Retina (tissue), 1 donor: ENCODE results near the gene ZFHX3.

Experiments
- DNase-seq: peaks from one replicate; pipeline ENCODE4 v3.0.0-alpha.2; 2016

ZFHX3 gene

DNA sequence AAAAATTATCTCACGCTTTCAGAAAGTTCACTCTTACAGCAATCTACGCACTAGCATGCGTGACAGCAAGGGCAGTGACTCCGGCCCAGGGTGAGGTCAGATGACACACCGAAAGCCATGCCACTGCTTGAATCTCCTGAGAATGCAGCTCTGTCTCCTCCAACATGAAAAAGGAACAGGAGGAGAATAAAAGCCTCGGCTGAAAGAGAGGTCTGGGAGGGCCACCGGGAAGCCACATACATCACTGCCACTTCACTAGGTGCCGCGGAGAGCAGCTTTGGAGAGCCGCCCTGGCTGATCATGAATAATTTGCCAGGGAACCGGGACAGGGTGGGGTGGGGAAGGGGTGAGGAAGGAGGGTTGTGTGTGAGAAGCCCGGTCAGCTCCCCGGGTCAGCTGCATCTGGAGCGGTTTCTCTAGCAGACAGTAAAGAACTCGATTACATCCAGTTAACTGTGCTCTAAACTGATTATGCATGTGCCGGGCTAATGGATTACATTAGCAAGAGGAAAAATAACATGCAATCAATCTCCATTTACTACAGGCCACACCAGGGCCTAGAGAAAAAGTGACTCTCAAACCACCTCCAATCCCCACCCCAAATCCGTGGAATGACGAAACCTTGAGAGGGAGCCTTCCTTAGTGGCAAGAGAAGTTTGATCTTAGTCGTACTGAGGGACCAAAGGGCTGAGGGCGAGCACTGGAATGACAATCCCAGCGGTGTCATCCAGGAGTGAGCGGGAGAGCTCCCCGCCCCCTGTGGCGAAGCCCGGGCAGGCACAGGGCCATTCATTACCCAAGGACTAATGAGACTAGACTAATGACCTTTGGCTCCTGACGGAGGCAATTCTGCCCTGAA lies 100.3 kb downstream of the ZFHX3 start:
- peak; percentile 72 for DNase-seq

DNA sequence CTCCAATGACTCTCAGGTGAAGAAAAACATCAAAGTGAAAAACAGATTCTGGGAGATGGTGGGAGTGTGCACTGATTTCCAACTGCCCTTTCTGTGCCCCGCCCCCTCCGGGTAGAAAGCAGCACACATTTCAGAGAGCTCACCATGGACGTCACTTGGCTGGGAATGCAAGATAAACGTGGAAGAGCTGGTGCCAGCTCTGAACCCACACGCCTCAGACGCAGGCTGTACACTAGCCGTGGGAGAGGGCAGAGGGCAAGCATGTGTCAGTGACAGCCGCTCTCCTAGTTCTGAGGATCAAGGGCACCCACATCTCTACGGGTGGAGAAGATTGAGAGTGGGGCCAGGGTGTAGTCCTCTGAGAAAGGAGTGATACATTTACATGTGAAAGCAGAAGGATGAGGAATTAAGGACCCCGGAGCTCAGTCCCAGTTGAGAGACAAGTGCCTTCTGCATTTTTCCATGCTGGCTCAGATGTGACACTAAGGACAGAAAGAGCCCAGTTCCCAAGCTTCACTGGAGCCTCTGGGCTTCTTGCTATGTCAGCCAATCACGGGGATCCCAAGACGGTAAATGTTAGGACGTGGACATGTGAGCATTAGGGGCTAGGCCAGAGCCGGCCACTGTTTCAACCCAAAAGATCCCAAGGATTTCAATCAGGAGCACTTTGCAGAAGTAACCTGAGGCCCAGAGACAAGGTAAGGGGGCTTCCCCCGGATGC lies 101.3 kb downstream of the ZFHX3 start:
- DNase-seq, result peak; percentile 20

DNA sequence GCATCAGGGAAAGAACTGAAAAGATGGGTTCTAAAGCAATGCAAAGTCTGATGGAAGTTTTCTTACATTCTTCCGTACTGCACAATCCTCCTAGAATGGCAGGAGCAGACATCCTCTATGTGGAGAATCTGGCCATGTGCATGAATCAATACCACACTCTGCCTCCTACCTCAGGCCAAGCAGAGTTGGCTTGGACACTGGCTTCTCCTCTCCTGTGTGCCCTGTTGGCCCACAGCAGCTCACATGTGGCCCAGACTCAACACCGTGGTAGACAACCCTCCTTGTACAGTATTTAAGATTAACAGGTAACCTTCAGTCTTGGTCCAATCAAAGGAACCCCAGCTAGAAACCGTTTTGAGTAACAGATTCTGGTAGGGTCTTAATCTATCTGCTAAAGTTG lies 101.9 kb downstream of the ZFHX3 start:
- DNase-seq, result no peak

DNA sequence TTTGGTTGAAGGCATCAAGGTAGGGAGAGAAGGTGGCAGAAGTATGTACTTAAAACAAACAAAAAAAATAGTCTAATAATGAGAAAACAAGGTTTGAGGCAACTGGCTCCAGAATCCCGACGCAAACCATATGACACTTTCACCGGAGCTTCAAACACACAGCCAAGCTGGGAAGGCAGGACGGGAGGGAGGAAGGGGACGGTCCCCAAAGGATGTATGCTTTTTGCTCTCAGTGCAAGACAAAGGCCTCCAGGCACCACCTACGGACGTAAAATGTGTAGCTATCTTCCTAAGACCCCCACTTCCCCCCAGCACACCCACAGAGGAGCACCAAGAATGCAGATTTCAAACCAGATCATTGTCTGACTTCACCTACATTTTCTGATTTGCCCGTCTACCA lies 102.3 kb downstream of the ZFHX3 start:
- DNase-seq, result no peak

DNA sequence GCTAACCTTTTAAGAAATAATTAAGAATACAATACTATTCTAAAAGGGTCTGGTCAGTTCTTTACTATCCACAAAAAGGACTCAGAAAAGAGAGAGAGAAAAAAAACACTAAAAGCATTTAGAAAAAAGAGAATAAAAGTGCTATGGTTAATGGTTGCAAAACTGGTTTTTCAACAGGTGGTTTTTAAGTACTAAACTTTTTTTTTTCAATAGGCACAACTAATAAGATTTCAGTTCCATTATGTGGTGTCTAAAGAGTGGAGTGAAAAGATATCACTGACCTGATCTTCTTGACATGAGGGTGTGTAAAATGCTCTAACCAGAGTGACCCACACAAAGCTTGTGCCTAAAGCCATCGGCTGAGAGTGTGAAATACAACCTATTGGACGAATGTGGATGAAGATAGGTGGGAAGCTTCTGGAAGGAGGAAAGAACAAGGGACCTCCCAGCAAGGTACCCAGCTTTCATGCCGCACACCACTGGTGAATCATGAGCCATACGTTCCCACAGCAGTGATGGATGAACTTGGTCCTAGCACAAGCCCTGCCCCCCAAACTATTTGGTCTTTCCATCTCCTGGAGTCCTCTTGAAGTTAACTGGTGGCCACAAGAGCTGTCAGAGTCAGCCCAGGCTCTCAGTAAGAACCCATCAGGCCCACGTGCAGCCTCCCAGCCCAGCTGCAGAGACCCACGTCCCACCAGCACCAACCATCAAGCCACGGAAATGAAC lies 103.0 kb downstream of the ZFHX3 start:
- no peak for DNase-seq

DNA sequence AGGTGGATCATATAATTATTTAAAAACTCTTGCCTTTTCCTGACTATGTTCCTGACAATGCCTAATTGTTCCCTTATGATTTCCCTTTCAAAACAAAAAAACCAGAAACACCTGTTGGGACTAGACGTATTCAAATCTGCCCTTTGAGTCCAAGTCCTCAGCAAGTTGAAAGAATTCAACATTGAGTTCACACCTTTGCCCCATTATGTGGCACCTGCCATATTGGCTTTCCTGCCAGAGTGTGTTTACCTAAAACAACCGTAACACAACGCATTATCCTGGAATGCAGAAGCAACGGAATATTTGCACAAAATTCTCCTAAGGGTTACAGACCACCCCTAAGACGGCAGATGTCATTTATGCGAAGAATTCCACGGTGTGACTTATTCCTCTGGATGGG lies 105.9 kb downstream of the ZFHX3 start:
- DNase-seq, result no peak

DNA sequence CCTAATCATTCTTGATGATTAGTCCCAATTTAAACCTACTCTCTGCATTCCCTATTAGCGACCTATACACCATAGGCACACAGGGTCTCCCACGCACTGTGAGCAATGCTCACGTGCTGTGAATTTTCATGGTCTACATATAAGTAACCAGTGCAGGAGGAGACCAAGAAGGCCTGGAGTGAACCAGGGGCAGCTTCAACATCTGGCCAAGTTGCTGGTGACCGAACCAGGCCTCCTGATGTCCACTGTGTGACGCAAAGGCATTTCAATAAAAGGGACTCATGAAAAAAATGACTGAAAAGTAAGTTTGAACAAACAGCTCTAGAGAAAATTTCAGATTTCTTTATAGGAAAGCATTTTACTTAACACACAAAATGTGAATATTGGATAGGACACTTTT lies 107.0 kb downstream of the ZFHX3 start:
- no peak for DNase-seq

DNA sequence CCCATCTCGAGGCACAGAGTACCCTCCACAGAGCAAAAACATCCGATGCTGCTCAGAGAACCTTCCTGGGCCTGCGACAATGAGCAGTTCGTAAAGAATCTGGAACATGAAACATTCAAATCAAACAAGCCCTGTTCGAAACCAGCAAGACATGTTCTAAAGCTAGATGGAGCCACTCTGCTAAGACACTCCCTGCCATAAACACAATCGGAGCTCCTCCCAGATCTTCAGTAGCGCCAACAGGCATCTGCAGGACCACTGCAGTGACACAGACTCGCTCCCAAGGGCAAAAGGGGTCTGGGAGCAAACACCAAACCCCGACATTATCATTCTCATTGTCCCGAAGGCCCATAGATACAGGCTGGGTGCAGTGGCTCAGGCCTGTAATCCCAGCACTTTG lies 108.7 kb downstream of the ZFHX3 start:
- peak; percentile 14 for DNase-seq

DNA sequence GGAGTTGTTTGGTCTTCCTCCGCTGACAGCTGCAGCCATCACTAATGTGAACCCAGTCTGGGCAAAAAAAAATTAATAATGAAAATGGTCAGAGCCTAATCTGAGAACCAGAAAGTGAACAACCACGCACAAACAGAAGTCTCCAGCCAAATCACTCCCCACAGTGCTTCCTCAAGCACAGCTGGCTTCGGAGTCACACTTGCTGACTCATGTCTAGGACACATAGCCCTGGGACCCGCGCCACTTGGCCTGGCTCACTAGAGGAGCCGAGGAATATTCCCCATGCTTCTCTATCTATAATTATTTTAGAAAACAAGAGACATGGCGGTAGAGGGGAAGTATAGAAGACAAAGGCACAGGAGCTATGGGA lies 109.1 kb downstream of the ZFHX3 start:
- DNase-seq, result no peak

DNA sequence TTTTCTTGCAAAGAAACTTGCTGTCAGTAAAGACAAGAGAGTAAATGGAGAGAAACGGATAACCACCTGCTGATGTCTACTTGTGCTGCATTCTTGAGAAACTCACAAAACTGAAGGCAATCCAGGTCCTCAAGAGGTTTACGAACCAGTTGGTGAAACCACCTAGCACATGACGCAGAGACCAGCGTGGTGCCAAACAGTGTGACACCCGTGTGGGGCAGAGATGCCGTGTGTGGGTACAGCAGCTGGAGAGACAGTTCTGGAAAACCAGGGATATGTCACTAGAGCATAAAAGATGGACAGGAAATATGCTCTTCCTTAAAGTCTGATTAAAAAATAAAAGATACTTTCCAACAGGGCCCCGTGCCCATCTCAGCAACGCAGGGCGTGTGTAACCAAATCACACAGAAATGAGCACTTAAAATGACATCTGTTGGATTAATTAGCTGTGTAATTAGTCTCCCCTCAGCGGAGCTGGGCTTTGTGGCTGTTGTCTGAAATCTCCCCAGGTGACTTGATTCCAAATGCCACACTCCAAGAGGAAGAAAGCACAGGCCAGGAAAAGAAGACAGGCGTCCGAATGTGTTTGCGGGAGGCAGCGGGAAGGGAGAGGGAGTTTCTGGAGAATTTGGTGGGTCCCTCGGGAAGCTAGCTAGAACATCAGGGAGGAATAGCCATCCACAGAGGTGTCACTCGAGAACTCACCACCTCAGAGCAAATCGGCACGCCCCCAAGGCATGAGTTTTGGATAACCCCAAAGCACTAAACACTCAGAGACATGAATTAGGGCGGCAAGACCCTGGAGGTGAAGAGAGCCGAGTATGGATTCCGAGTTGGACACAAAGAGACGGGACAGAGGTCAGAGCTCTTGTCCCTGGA lies 109.8 kb downstream of the ZFHX3 start:
- DNase-seq, result peak; percentile 35

DNA sequence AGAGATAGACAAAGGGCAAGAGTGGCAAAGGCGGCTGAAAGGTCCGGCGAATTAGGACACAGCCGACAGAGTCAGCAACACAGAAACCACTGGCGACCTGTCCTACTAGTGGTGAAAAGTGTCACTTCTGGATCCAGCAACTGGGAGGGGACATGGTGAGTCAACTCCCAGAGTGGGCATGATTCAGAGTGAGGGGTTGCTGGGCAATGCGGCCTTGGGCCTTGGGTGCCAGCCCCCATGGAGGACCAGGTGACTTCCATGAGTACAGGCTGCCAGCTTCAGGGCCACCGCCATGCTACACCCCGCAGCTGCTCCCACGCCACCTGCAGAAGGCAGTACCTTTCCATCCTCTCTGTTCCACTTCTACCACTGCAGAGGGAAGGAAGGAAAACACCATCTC lies 110.6 kb downstream of the ZFHX3 start:
- no peak for DNase-seq

DNA sequence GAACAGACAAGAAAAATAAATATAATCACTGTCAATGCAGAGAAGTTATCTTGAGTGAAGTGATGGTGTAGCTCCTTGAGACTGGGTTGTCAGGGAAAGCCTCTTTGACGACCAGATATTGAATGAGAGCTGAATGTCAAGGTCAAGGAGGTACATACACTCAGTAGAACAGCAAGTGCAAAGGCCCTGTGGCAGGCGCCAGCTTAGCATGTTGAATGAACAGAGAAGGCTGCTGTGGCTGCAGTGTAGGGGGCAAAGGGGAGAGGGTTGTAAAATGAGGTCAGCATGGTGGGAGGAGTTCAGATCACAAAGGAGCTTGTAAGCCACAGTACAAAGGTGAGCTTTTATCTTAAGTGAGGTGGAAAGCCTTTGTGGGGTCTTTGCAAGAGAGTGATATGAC lies 111.5 kb downstream of the ZFHX3 start:
- DNase-seq, result no peak

DNA sequence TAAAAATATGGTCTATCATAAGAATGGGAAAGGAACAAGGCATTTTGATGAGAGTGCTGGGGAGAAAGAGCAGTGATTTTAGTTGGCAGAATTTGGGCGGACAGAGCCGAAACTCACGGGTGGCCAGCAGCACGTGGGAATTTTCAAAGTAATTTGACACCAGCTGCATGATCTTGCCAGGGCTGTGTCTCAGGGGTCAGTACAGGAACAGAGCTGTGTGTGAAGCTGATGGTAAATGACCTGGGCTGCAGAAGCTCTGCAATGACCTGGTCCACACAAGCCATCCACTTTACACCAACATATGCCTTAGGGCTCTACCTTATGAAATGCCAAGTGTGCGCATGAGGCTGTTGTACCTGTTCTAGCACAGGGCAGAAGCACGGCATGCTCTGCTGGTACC lies 112.0 kb downstream of the ZFHX3 start:
- no peak for DNase-seq

DNA sequence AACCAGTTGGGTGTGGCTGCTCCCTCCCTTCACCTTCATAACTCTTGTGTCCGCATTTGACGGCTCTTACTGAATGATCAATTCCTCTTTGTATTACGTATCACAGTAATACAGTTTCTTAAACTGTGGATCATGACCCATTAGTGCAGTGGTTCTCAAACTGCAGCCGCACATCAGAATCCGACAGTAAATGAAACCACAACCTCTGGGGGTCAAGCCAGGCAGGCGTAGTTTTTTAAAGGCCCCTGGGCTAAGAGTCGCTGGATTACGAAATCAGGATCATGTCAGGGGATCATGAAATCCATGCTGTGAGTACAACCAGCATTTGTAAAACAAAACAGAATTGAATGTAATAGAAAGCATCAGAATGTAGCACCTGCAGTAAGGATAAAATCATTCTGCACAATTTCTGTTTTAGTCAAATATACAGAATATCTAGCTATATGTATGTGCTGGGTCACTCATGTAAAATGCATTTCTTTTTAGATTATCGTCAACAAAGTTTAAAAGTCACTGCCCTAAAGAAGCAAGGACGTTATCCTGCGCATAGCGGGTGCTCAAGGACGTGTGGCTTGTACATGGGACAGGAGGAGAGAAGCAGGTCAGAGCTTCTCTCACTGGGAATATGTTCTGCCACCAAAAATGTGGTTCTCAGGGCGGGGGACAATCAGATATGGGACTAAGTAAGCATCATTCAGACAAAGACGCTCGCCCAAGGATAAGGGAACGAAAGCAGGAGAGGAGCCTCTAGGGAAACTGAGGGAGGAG lies 113.1 kb downstream of the ZFHX3 start:
- DNase-seq, result no peak

DNA sequence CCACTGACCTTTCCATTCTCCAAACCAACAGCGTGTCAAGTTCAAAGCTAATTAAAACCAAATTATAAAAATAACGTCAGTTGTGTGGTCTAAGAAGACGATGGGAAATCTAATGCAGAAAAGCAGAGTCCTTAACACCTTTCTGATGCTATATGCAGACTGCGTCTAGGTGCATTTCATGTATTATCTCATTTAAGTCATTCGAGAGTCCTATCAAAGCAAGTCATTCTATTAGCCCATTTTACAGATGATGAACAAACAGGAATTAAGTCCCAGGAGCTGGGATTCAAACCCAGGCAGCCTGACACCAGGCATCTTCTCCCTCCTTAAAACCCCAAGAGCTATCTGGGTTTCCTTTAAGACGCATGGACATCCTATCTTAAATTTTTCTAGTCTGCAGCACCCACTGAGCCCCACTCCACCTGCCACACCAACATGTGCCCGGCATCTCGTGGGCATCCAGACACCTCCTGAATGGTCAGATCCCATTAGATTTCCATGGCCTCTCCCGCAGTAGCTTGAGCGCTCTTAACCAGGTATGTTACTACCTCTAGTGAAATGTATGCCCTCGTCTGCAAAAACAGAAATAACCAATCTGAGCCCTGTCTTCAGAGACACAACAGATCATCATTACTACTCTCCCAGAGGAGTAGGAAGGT lies 115.1 kb downstream of the ZFHX3 start:
- DNase-seq, result no peak

DNA sequence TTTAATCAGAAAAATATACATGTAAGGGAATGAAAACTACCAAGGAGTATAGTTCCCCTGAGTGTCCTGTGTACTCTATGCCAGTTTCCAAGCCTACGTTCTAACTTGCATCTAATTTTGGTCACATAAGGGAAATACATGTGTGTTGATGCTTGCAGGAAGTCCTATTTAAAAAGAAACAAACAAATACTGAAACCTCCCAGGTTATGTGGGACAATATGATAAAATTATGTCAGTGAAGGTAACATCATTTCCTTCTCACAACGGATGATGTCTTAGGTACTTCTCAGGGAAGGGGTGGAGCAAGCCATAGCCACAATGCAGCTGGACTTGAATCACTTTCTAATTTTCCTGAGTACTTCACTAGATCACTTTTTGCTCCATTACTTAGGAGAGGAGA lies 115.9 kb downstream of the ZFHX3 start:
- no peak for DNase-seq

DNA sequence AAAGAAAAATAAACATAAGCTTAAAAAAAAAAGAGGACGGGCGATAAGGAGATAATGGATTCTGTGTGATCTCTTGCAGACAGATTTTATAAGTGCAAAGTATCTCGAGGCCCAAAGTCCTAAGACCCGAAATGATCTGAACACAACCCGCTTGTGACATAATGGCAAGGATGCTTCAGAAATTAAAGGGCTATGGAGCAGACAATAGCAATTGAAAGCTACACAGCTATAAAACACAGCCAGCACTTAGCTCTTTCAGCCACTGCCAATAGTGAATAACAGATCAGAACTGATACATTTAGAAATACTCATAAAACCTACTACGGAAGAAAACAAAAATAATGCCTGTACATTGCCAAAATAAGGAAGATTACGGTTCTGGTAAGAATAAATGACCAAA lies 117.5 kb downstream of the ZFHX3 start:
- no peak for DNase-seq

DNA sequence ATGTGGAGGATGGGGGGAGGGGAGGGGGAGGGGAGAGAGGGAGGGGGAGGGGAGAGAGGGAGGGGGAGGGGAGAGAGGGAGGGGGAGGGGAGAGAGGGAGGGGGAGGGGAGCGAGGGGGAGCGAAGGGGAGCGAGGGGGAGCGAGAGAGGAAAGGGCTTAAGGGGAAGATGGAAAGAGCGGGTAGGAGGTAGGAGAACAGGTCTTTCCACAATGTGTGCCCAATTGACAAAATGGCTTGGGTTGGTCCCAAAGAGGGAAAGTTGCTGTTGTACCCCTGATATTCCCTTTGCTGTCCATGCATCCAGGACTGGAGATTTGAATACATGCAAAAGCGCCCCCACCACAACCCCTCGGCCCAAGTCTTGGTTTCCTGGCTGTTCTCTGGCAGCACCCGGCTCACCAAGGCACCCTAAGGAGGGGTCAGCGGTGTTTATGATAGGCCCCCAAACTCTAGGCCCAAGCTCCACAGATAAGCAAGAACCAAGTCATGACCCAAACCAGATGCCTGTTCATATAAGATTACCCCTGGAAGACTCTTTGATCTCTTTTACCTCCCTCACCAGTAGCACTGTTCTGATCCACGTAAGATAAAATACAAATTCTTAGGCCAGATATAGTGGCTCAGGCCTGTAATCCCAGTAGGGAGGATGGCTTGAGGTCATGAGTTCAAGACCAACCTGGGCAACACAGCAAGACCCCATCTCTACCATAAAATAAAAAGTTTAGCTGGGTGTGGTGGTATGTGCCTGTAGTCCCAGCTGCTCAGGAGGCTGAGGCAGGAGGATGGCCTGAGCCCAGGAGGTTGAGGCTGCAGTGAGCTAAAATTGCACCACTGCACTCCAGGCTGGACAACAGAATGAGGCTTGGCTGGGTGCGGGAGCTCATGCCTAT lies 119.6 kb downstream of the ZFHX3 start:
- DNase-seq, result no peak

DNA sequence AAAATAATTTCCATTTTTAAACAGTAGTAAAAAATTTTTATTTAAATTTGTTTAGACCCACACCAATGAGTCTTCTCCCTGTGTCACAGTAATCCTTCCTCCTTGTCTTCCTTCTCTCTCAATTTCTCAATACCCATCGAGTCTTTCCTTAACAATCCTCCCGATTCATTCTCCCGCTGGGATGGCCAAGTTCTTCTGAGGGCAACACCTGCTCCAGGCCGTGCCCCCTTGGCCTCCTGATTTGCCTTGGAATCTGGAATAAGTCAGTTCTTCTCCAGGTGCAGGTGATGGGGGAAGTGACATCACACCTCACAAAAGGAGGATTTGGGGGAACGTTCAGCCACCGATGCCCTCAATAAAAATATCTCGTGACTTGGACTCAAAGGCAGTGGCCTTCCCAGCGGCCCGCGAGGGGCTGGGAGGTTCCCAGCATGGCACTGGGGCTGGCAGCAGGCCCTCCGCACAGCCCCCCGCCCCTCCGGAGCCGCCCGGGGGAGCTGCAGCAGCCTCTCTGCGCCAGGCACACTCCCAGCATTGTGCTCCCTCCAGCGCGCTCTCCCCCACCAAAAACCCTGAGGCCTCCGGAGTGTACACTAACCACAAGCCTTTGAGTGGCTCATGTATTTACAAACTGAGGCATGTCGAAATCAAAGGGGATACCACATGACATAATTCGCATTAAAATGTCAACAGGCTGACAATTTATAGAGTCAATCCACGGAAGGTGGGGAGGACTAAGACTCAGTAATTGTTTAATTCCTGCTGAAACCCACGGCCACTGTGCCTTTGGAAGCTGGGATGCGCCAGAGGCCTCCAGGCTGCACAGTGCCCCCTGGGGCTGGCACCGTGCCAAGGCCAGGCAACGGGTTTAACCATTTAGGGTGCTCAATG lies 120.5 kb downstream of the ZFHX3 start:
- DNase-seq, result no peak
